COLO829 (cell line): ENCODE data around the gene SLC24A4.

ENCODE experiments used
- DNase-seq: peaks from one replicate; pipeline ENCODE4 v3.0.0; 2012; ENCODE audit warnings: low spot score

The SLC24A4 gene

GRCh38 chr14:92501891-92502351, 179.0 kb downstream of the SLC24A4 start:
- DNase-seq: no peak

DNA sequence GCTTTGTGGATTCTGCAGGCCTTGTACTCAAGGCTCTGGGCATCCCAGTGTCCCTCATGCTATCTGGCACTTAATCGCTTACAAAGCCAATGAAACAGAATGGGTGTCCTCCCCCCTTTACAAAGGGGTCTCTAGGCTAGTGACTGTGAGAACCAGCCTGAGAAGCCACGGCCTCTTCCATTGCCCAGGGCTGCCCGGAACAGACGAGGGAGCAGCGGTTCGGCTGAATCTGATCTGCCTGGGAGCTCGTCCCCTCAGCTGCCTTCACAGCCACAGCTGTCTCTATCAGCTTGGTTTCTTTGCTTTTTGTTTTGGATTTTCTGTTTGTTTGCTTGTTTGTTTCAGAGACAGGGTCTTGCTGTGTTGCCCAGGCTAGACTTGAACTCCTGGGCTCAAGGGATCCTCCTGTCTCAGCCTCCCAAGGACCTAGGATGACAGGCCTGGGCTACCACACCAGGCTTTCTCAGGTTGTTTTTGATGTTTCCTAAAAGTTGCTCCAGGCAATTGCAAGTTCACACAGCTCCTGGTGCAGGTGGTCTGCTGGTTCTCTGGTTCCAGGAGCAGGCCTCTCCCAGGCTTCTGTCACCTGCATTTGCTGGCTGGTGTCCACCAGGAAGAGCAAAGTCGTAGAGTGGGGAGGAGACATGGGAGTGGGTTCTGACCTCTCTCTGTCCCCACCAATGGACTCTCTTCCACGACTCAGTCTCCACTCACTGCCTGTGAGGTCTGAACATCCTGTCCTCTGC, 179.7 kb downstream of the SLC24A4 start:
- DNase-seq: no peak

DNA sequence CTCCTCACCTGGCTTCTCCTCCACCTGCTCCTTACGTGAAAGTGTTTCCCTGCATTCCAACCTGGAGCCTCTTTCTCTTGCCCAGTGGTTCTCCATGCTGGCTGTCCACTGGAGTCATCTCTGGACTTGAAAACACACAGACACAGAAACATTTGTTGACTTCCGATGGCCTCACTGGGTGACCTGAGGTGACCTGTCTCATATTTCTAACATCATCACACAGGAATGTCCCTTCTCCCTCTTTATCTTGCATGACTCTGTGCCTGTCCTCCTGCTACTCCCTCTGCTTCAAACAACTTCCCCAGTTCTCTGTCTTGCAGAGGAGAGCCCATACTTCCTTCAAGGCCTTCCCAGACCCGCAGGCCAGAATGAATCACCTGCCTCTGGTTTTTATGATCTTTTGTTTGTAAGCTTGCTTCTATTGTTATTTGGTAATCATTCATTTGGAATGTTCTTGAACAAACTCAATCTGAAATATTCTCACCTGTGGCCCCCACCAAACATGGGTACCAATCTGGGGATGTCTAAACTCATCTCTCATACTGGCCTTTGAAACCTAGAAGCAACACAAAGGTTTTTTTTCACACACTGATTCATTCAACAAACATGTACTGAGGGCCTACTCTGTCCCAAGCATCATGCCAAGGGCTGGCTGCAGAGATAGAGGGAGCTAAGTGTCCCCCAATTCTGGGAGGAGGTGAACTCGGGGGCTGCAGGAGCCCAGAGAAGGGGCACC, 181.0 kb downstream of the SLC24A4 start:
- DNase-seq: no peak

DNA sequence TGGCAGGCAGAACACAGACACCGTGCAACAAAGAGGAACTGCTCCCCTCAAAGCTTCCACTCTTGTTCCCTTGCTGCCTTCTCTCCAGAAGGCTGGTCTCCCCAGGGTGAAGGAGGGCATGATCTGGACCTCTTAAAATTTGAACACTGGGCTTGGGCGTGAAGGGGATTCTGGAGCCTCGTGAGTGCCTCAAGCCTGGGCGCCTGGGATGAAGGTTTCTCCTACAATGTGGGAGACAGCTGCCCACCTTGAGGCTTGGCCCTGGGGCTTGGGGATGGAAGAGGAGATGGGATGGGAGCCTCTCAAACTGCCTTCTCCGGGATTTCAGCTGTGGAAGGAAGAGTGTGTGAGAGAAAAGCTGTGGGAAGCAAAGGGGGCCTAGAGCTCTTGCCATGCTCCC, 182.9 kb downstream of the SLC24A4 start:
- no peak for DNase-seq

GRCh38 chr14:92506231-92506630, 183.3 kb downstream of the SLC24A4 start:
- no peak for DNase-seq

DNA sequence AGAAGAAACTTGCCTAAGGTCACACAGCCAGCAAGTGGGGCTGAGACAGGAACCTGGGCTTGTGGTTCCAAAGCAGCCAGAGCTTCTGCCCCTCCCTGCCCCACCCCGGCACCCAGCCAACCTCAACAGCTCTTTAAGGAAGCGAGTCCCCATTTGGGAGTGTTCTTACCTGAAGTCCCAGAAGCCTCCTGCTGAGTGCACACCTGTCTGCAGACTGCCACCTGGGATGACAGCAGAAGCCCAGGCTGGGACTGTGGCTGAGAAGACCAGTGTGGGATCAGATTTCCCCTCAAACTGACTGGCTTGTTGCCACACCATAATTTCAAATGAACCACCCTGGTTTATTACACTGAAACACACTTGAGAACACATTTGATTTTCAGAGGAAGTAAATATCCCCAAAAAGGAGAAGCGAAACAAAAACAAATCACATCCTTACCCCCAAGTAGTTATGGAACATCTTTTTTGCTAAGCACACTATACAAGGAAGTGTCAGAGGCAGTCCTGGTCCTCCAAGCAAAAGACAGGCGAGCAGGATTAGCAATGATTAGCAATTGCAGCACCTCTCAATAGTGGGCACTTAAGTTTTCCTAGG, 184.3 kb downstream of the SLC24A4 start:
- no peak for DNase-seq

DNA sequence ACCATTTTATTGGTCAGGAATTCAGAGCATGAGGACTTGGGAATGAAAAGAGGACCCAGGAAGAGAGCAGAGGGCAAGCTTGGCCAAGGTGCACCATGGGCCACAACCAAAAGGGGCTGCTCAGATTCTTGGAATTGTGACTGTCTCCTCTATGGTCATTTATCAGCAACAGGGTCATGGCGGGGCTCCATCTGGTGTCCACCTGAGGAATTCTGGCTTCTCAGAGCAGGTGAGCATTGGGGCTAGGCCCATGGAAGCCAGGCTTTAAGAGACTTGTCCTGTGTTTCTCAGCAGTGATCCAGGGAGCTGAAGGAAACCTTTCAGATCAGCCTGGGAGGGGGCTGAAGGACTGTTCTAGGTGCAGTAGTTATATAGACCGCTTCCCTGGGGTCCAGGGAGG, 188.0 kb downstream of the SLC24A4 start:
- DNase-seq: no peak

DNA sequence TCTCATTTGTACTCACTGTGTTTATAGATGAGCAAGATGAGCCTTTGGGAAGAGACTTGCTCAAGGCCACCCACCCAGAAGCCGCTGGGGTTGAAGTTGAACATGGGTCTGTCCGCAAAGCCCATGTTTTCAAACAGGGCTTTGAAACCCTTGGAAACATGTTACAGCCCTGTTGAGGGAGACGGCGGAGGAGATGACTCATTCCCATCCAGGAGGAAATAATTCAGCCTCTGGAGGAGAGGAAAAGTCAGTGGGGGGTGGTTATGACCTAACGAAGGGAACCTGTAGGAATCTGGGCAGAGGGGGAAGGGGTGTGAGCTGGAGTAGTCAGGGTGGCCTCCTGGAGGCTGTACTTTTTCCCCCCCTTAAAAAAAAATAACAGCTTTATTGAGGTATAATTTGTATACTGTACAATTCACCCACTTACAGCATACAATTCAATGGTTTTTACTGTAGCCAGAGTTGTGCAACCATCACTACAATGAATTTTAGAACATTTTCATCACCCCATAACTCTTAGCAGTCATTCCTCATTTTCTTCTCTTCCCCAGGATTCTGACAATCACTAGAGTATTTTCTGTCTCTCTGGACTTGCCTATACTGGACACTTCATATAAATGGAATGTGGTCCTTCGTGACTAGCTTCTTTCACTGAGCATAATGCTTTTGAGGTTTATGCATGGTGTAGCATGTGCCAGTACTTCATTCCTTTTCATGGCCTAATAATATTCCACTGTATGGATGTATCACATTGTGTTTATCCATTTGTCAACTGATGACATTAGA, 188.7 kb downstream of the SLC24A4 start:
- DNase-seq: peak; percentile 85

DNA sequence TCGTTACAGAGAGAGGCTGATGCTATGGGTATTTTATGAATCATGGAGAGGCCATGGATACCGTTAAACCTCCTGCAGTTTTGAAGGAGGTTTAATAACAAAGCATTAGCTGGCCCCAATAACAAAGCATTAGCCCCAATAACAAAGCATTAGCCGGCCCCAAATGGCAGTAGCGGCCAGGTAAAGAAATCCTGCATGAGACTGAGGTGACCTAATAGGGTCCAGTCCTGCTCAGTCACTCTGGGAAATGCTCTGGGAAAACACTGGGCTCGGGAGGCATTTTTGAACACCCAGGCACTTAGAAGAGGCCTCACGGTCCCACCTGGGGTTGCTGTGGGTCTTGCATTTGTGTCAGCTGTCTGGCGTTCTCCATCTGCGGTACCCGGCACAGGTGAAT, 189.8 kb downstream of the SLC24A4 start:
- no peak for DNase-seq

GRCh38 chr14:92513204-92513965, 190.4 kb downstream of the SLC24A4 start, which contains the start of gene RIN3:
Gene RIN3 (plus strand): TSS chr14:92513781. CDS start chr14:92513933, 152 bp downstream.
- no peak for DNase-seq

DNA sequence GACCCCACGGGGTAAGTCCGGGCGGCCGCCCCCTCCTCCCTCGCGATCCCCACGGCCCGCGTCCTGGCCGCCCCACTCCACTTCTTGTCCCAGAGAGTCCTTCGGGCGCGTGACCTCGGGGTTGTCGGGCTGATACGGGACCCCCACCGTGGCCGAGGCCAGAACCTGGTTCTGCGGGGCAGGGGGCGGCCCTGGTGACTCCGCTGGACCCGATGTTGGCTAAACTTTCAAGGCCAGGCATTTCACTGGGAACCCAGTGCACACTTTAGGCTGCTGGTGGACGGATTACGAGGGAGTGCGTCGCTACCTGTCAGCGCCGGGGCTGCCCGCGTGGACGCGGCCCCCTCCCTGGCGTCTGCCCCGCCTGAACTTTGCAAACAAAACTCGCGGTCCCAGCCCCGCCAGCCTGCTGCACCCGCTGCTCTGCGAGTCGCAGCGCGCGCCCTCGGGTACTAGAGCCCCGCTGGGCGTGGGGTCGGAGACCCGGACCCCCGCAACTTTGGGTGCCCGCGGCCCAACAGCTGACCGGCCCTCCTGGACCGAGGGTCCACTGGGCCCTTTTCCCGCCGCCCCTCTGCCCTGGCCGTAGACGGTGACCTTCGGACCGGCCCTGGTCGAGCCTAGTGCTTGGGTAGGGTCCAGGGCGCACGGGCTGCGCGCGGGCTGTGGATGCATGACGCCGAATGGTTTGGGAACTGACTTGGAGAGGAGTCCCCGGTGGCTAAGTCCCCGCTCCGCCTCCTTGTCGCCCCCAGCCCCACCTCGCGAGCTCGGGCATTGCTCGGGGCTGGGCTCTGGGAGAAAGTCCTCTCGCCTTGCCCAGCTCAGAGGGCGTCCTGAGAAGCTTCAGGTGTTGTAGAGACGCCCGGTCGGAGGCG, 191.2 kb downstream of the SLC24A4 start:
- no peak for DNase-seq

DNA sequence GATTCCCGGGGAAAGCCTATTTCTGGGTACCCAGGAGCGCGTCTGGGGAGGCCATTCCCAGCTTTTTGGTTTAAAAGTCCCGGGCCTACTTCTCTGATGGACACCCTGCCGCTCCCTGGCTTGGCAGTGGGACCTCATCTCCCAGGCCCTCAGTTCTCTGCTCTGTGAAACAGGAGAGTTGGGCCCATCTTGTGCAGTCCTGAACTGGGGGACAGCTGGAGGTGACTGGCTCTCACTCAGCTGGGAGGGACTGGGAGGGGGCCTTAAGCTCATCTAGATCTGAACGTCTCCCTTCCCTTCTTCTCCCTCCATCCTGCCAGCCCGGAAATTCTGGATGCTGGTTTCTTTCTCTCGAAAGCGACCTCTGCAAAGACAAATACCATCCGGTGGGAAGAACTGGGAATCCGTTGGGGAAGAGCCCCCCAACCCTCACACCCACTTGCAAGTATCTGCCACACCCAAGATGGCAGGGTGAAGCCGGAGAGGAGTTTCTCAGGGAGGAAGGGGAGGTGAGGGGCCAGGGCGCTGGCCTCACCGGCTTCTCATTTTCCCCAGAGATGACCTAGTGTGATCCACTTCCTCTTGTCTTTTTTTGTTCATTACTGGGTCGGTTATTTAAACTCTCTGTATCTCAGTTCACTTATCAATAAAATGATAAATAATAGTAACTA, 192.0 kb downstream of the SLC24A4 start:
- no peak for DNase-seq

DNA sequence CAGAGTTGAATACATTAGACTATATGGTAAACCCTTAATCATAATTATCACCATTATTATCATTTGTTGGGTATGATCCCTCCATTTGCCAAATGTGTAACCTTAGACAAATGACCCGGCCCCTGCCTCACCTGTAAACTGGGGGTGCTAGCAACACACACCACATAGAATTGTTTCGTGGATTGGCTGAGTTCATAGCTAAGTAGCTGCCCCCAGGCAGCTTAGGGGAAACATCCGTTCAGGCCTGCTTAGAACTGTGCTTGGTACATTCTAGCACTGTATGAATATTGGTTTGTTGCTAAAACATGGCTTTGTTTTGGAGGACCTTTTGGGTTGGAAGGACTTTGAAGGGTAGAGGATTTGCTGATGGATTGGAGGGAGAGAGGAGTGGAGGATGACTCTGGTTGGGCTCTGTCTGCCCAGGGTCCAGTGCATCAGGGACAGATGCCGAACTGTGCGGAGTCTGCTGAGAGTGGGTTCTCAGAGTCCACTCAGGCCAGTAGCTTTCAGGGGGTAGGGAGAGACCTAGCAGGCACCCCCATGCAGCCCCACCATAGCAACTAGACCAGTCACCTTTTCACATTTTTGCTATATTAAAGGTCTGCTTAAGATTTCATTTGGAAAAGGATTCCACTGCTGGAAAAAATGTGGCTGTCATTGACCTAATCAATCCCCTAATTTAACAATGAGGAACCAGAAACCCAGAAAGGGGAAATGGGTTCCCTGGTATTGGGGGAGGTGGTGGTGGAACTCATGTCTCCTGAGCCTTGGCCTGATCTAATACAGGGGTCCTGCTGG, 192.8 kb downstream of the SLC24A4 start:
- no peak for DNase-seq

DNA sequence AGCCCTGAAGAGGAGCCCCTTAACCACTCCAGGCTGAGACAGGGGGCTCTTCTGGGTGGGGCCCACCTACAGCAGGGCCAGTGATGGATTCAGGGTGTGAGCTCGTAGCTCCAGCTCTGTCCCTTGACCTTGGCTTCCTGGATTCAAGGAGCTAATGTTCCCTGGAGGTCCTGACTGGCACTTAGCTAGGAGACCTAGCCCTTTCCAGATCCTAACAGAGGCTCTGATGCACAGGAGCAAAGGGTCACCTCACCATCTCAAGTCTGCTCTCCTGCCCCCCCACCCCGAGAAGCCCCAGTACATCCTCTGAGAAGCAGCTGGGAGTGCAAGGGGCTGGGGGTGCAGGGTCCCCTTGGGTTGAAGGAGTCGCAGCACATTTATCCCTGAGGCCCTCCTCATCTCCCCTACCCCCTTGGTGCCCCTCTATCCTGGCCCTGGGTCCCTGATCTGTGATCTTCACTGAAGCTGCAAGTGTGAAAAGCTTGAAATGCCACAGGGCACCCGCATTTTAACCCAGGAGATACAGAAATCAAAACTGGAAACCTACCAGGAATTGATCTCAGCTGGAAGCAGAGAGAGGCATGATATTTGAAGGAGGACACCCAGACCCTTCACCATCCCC, 193.5 kb downstream of the SLC24A4 start:
- no peak for DNase-seq

DNA sequence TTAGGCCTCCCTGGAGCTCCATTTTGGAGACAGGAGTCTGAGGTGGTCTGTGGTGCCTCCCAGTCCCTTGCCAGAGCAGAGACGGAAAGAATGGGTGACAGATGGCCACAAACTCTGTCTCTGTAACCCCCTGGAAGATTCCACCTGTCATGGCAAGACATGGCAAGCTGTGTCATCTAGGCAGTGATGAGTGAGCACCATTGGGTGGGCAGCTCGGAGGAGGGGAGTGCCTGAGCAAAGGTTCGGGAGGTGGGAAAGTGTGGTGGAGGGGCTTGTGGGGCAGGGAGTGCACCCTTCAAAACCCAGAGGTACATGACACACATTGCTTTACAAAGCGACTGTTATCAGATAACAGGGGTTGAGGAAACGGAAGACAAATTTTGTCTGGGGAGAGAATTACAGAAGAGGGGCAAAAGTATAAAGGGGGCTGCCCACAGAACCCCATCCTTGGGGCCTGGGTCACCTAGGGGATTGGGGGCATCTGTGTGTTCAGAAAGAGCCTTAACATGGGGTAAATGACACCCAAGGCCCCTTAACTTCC, 194.1 kb downstream of the SLC24A4 start:
- no peak for DNase-seq

- no peak for DNase-seq
Observed at GRCh38 chr14:92517761-92518160, 194.8 kb downstream of the SLC24A4 start.

DNA sequence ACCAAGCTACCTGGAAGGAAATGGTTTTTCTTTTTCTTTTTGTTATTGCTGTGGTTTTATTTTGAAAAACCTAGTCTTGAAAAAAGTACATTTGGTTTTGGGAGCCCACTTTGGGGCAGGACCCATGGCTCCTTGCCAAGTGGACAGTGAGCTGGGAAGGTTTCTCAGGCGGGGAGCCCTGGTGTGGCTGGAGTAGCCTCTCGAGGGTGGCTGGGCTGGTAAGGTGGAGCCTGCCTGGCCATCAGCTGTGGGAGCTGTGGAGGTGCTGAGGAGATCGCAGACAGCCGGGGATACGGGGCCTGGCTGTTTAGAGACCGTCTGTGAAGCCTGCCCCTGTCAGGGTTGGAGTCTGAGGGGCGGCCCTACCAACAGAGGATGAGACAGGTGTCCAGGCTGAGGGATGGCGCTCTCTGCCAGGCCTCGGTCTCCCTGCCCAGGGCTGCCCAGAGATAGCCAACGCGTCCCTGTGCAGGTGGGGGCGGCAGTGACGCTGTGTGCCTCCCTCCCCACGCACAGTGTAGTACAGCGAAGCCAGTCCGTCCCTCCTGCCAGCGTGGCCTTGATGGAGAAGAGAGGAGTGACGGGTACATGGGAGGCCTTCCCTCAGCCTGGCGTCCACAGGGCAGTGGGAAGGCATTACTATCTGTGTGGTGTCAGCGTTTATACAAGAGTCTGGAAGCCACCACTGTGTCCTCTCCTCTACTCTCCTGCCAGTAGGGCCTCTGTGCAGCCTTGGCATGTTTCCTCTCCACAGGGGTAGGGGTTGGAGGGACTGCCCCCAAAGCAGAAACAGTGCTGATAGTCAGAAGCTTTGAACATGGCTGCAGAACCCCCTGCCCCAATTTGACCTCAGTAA, 196.5 kb downstream of the SLC24A4 start:
- DNase-seq: no peak
